Trophoblast cell (in vitro differentiated cells and primary cell): ENCODE results near the gene MRPL46.

Experiments used
- DNase-seq, 2 donors: peaks; one replicate each; pipeline ENCODE4 v3.0.0-alpha.2; 2016
- H2AFZ ChIP-seq: 2 replicates; pipeline ENCODE4 v1.6.1; 2013; ENCODE audit warnings: low read length, moderate library complexity, mild to moderate bottlenecking; ENCODE audit not compliant: insufficient read depth, poor library complexity
- H2AK5ac ChIP-seq: 2 replicates; pipeline ENCODE4 v1.6.1; 2013; ENCODE audit warnings: mild to moderate bottlenecking, low read length
- H2BK120ac ChIP-seq: 2 replicates; pipeline ENCODE4 v1.6.1; 2013; ENCODE audit warnings: low read length, mild to moderate bottlenecking, moderate library complexity; ENCODE audit not compliant: insufficient read depth, poor library complexity
- H2BK12ac ChIP-seq: 2 replicates; pipeline ENCODE4 v1.6.1; 2013; ENCODE audit warnings: mild to moderate bottlenecking, low read length, moderate library complexity
- H2BK5ac ChIP-seq: 2 replicates; pipeline ENCODE4 v1.6.1; 2013; ENCODE audit warnings: low read length, low read depth, moderate library complexity, mild to moderate bottlenecking; ENCODE audit not compliant: poor library complexity
- H3K14ac ChIP-seq: 2 replicates; pipeline ENCODE4 v1.6.1; 2013; ENCODE audit warnings: mild to moderate bottlenecking, low read length
- H3K18ac ChIP-seq: 2 replicates; pipeline ENCODE4 v1.6.1; 2013; ENCODE audit warnings: mild to moderate bottlenecking, low read length
- H3K23ac ChIP-seq: 2 replicates; pipeline ENCODE4 v1.6.1; 2013; ENCODE audit warnings: low read length
- H3K27ac ChIP-seq: 2 replicates; pipeline ENCODE4 v1.5.1; 2013; ENCODE audit warnings: low read depth, mild to moderate bottlenecking, inconsistent platforms, low read length, moderate library complexity
- H3K27me3 ChIP-seq: 2 replicates; pipeline ENCODE4 v1.6.1; 2013; ENCODE audit warnings: inconsistent platforms, mild to moderate bottlenecking, low read length, moderate library complexity; ENCODE audit not compliant: insufficient read depth
- H3K36me3 ChIP-seq, 2 experiments: 1 replicate in 1 of 2; 2 replicates in 1 of 2; pipeline ENCODE4 v1.6.1; 2013; ENCODE audit warnings: low read length in 2 of 2, mild to moderate bottlenecking in 2 of 2, moderate library complexity in 1 of 2; ENCODE audit not compliant: insufficient read depth in 2 of 2, control insufficient read depth in 1 of 2
- H3K4ac ChIP-seq: 2 replicates; pipeline ENCODE4 v1.6.1; 2013; ENCODE audit warnings: low read depth, mild to moderate bottlenecking, low read length, moderate library complexity
- H3K4me1 ChIP-seq, 2 experiments: 1 replicate in 1 of 2; 2 replicates in 1 of 2; pipeline ENCODE4 v1.6.1; 2013; ENCODE audit warnings: low read length in 2 of 2, mild to moderate bottlenecking in 2 of 2, moderate library complexity in 1 of 2; ENCODE audit not compliant: insufficient read depth in 2 of 2, control insufficient read depth in 1 of 2
- H3K4me2 ChIP-seq: 2 replicates; pipeline ENCODE4 v1.6.1; 2013; ENCODE audit warnings: inconsistent platforms, mild to moderate bottlenecking, low read length, moderate library complexity
- H3K4me3 ChIP-seq: 2 replicates; pipeline ENCODE4 v1.5.1; 2013; ENCODE audit warnings: mild to moderate bottlenecking, low read depth, low read length, inconsistent platforms
- H3K79me1 ChIP-seq: one replicate; pipeline ENCODE4 v1.6.1; 2013; ENCODE audit warnings: low read length
- H3K79me2 ChIP-seq: 2 replicates; pipeline ENCODE4 v1.6.1; 2013; ENCODE audit warnings: low read length, mild to moderate bottlenecking; ENCODE audit not compliant: control insufficient read depth, insufficient read depth, poor library complexity
- H3K9ac ChIP-seq: 2 replicates; pipeline ENCODE4 v1.6.1; 2013; ENCODE audit warnings: mild to moderate bottlenecking, low read length
- H3K9me3 ChIP-seq: 2 replicates; pipeline ENCODE4 v1.6.1; 2013; ENCODE audit warnings: low read depth, mild to moderate bottlenecking, control low read depth, inconsistent platforms, low read length; ENCODE audit not compliant: insufficient read depth
- H4K12ac ChIP-seq: 2 replicates; pipeline ENCODE4 v1.6.1; 2013; ENCODE audit warnings: low read depth, mild to moderate bottlenecking, low read length, moderate library complexity
- H4K8ac ChIP-seq: 2 replicates; pipeline ENCODE4 v1.6.1; 2013; ENCODE audit warnings: low read depth, mild to moderate bottlenecking, low read length, moderate library complexity
- H4K91ac ChIP-seq: one replicate; pipeline ENCODE4 v1.6.1; 2013; ENCODE audit warnings: low read depth, mild to moderate bottlenecking, low read length, moderate library complexity
- WGBS: extraction: QIAGEN DNeasy Blood & Tissue Kit; methylation state at CpG from one replicate; pipeline ENCODE4 v1.1.7; 2013; ENCODE audit warnings: missing lambda C conversion rate; ENCODE audit not compliant: insufficient read length, insufficient coverage; ENCODE audit errors: extremely low coverage; 5-methylcytosine and 5-hydroxymethylcytosine counted together

The MRPL46 gene

GRCh38 chr15:88423331-88423730, 43.9 kb downstream of the MRPL46 start:
- no CpG with 5 or more reads among the region's 8 CpGs for WGBS
- Histone ChIP-seq H2BK12ac (no peak overlapping the region), H4K8ac (no peak overlapping the region), H3K4me3 (no peak overlapping the region), H3K23ac (no peak overlapping the region), H3K79me1 (no peaks in the 10 kb centered on the region), H4K12ac (no peak overlapping the region), H3K14ac (no peak overlapping the region), H3K9ac (no peak overlapping the region), H4K91ac (no peak overlapping the region), H3K9me3 (no peaks in the 10 kb centered on the region), H3K36me3 (no peaks in the 10 kb centered on the region), H3K79me2 (no peaks in the 10 kb centered on the region), H3K4ac (no peak overlapping the region), H3K4me1 (no peaks in the 10 kb centered on the region), H3K27ac (no peak overlapping the region), H3K27me3 (no peaks in the 10 kb centered on the region), H2BK5ac (no peak overlapping the region), H3K18ac (no peak overlapping the region), H2AFZ (no peak overlapping the region), H2BK120ac (no peak overlapping the region), H3K4me2 (no peak overlapping the region), H2AK5ac (no peak overlapping the region)
- DNase-seq: no peak

- no peak overlapping the region for H2BK5ac ChIP-seq
Measured at GRCh38 chr15:88419830-88420229, 47.4 kb downstream of the MRPL46 start.

More at GRCh38 chr15:88419830-88420229, 47.4 kb downstream of the MRPL46 start:
- H3K27ac ChIP-seq: no peak overlapping the region
- no peaks in the 10 kb centered on the region for H3K4me1 ChIP-seq
- H3K4me2 ChIP-seq: no peak overlapping the region
- H3K4ac ChIP-seq: no peak overlapping the region
- no peak overlapping the region for H3K18ac ChIP-seq
- no peak overlapping the region for H2BK120ac ChIP-seq
- H2BK12ac ChIP-seq: no peak overlapping the region
- H3K27me3 ChIP-seq: no peaks in the 10 kb centered on the region
- no peak overlapping the region for H2AK5ac ChIP-seq
- no peaks in the 10 kb centered on the region for H3K79me1 ChIP-seq
- no peaks in the 10 kb centered on the region for H3K36me3 ChIP-seq
- DNase-seq: no peak
- no peaks in the 10 kb centered on the region for H3K9me3 ChIP-seq
- no peaks in the 10 kb centered on the region for H3K79me2 ChIP-seq
- no peak overlapping the region for H3K23ac ChIP-seq
- H2AFZ ChIP-seq: no peak overlapping the region
- no peak overlapping the region for H4K12ac ChIP-seq
- WGBS: no CpG with 5 or more reads among the region's 3 CpGs
- H3K4me3 ChIP-seq: no peak overlapping the region
- no peak overlapping the region for H3K14ac ChIP-seq
- no peak overlapping the region for H4K8ac ChIP-seq
- H3K9ac ChIP-seq: no peak overlapping the region
- H4K91ac ChIP-seq: no peak overlapping the region
